ENCODE results near the gene MXRA5. TPM values are rescaled to one million over a fixed set of nuclear protein-coding genes. Genes with fewer than 3 reads are reported as not detected.

MXRA5 gene
- total and polyA plus RNA-seq, 9 of the 15 experiments (the other 6 are each of a cell fraction or from before 2014, with no cell fraction given): 0.02 TPM; not detected in 8

- intact Hi-C loops (cut with micrococcal nuclease): no loop called here
- H3K9me1 ChIP-seq (ENCODE audit: control insufficient read depth, insufficient read depth, low read length): no peaks in the 10 kb centered on the region
- 0% methylated on average over 3 of the region's 3 CpGs for WGBS (ENCODE audit: insufficient coverage, low coverage, missing lambda C conversion rate)
- FAIRE-seq: no peak
- H4K20me1 ChIP-seq (replicated peaks; ENCODE audit: control insufficient read depth, insufficient read depth, low read length): no peaks in the 10 kb centered on the region
- no TSS peak for BruUV-seq (replicated peaks)
- H2AFZ ChIP-seq (ENCODE audit: low read depth, low read length): no peak overlapping the region
- in situ Hi-C loops (cut with MboI): no loop called here
- H3K4me1 ChIP-seq (replicated peaks in 1 of 2; ENCODE audit: control insufficient read depth in 2 of 2, insufficient read depth in 2 of 2, low read length in 2 of 2): no peaks in the 10 kb centered on the region
- TF ChIP-seq, protein P1, sequence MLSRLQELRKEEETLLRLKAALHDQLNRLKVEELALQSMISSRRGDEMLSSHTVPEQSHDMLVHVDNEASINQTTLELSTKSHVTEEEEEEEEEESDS (CRISPR knock-in tag; IDR thresholded peaks at IDR 0.05): no peak
- TF ChIP-seq RBBP5 (IDR thresholded peaks at IDR 0.05; ENCODE audit: borderline replicate concordance, insufficient read depth, low read length, poor library complexity, severe bottlenecking): no peak
- TF ChIP-seq ZNF586 (CRISPR knock-in tag; conservative IDR thresholded peaks at IDR 0.05): no peak
- TF ChIP-seq DACH1 (IDR thresholded peaks at IDR 0.05; ENCODE audit: partially characterized antibody): no peak
- TF ChIP-seq TOE1 (IDR thresholded peaks at IDR 0.05; ENCODE audit: borderline replicate concordance): no peak
- TF ChIP-seq TOE1 (CRISPR knock-in tag; IDR thresholded peaks at IDR 0.05; ENCODE audit: borderline replicate concordance, low read depth): no peak
- TF ChIP-seq ZNF507 (tag; conservative IDR thresholded peaks at IDR 0.05): no peak
- TF ChIP-seq PCBP2 (IDR thresholded peaks at IDR 0.05; ENCODE audit: low read depth, low read length, poor library complexity, severe bottlenecking): no peak
- no peak for TF ChIP-seq ZNF561 (CRISPR knock-in tag; conservative IDR thresholded peaks at IDR 0.05)
- no peak for TF ChIP-seq ZNF445 (CRISPR knock-in tag; IDR thresholded peaks at IDR 0.05; ENCODE audit: low read depth)
- no peak for TF ChIP-seq CHCHD3 (CRISPR knock-in tag; IDR thresholded peaks at IDR 0.05)
- no peak for TF ChIP-seq ZNF740 (CRISPR knock-in tag; IDR thresholded peaks at IDR 0.05)
- TF ChIP-seq ZNF740 (tag; IDR thresholded peaks at IDR 0.05): no peak
- TF ChIP-seq, protein P2, sequence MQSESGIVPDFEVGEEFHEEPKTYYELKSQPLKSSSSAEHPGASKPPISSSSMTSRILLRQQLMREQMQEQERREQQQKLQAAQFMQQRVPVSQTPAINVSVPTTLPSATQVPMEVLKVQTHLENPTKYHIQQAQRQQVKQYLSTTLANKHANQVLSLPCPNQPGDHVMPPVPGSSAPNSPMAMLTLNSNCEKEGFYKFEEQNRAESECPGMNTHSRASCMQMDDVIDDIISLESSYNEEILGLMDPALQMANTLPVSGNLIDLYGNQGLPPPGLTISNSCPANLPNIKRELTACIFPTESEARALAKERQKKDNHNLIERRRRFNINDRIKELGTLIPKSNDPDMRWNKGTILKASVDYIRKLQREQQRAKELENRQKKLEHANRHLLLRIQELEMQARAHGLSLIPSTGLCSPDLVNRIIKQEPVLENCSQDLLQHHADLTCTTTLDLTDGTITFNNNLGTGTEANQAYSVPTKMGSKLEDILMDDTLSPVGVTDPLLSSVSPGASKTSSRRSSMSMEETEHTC (IDR thresholded peaks at IDR 0.05): no peak
- no peak for TF ChIP-seq ZNF644 (tag; IDR thresholded peaks at IDR 0.05; ENCODE audit: low read depth)
- TF ChIP-seq CHD4 (IDR thresholded peaks at IDR 0.05; ENCODE audit: insufficient read depth, insufficient replicate concordance, low read depth, low read length, poor library complexity, severe bottlenecking): no peak
- TF ChIP-seq NR4A1 (CRISPR knock-in tag; IDR thresholded peaks at IDR 0.05): no peak
- TF ChIP-seq NR4A1 (tag; IDR thresholded peaks at IDR 0.05): no peak
- no peaks in the 10 kb centered on the region for H3K36me3 ChIP-seq (ENCODE audit: control insufficient read depth, insufficient read depth, low read length)
- no peaks in the 10 kb centered on the region for H3K27me3 ChIP-seq (ENCODE audit: control insufficient read depth in 2 of 2, insufficient read depth in 2 of 2, low read length in 2 of 2)
- DNase-seq (ENCODE audit: extremely low read depth in 1 of 4, low spot score in 3 of 4): no peak
- ATAC-seq: no peak
- H3K27ac ChIP-seq (ENCODE audit: extremely low read depth, low read depth, low read length): no peak overlapping the region
- no peaks in the 10 kb centered on the region for H3K79me2 ChIP-seq (ENCODE audit: control insufficient read depth, insufficient read depth, low read length)
- H3K4me3 ChIP-seq: no peak overlapping the region
- H3K9me3 ChIP-seq (replicated peaks; ENCODE audit: control insufficient read depth, insufficient read depth, low read depth, low read length): no peaks in the 10 kb centered on the region
- H3K9ac ChIP-seq (ENCODE audit: insufficient read depth in 1 of 2, low read depth in 2 of 2, low read length in 2 of 2): no peak overlapping the region
- no peak overlapping the region for H3K4me2 ChIP-seq (ENCODE audit: insufficient read depth, low read length)
- CTCF ChIA-PET (ENCODE audit: low intra/inter-chr PET ratio): no interaction called here
- POLR2A ChIA-PET: no interaction called here
Observed at GRCh38 chrX:3380603-3381002, 34.2 kb upstream of the MXRA5 start.
